ENCODE data around the gene FRYL. TPM values are rescaled to one million over a fixed set of nuclear protein-coding genes. Genes with fewer than 3 reads are reported as not detected.
"Not testable (repeated sequence)": the region's sequence is repeated elsewhere in the genome, so short reads cannot be mapped to it uniquely, and the experiment has no call there.

Gene FRYL
- total RNA-seq, 2 donors from 2014 or later = 71.7 TPM

DNA sequence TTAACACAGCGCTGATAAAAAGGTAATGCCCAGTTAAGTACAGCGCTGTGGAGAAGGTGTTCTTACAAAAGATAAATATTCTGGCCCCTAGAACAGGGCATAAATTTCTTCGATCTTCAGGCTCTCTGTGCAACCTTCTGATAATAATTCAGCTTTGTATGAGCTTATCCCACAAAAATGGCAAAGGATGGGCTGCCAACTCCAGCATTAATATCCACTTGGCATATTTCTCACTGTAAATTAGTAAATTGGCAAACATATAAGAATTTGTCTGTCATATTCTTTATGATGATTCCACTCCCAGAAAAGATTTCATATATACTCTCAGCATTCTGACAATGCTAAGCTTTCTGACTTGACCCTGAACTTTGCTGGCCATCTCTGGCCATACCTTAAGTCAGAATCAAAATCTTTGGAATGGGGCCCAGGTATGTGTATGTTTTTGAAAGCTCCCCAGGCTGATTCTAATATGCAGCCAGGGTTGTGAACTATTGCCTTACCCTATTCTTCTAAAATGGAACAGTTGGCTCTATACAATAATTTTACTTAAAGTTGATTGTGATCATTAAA, 134.8 kb downstream of the FRYL start:
- Mint-ChIP-seq H3K27ac (no peak overlapping the region), H3K4me1 (ENCODE audit: low read depth) (peaks cover 9% of the 10 kb centered on the region), H3K36me3 (ENCODE audit: insufficient read depth in 2 of 2) (no peaks in the 10 kb centered on the region), H3K4me3 (no peak overlapping the region), H3K27me3 (ENCODE audit: low read depth) (no peaks in the 10 kb centered on the region), H3K9me3 (no peaks in the 10 kb centered on the region)
- DNase-seq (no peak), ATAC-seq (replicated peaks in 1 of 2) (no peak)

- no peak overlapping the region for H3K4me3 Mint-ChIP-seq
- no peaks in the 10 kb centered on the region for H3K36me3 Mint-ChIP-seq (ENCODE audit: insufficient read depth in 2 of 2)
- no peaks in the 10 kb centered on the region for H3K27me3 Mint-ChIP-seq (ENCODE audit: low read depth)
- peaks cover 5% of the 10 kb centered on the region for H3K4me1 Mint-ChIP-seq (ENCODE audit: low read depth)
- ATAC-seq (replicated peaks in 1 of 2) = no peak
- DNase-seq = no peak
- no peak overlapping the region for H3K27ac Mint-ChIP-seq
- H3K9me3 Mint-ChIP-seq = no peaks in the 10 kb centered on the region
Measured at GRCh38 chr4:48642421-48643374, 137.4 kb downstream of the FRYL start.

- no peaks in the 10 kb centered on the region for H3K9me3 Mint-ChIP-seq
- H3K27me3 Mint-ChIP-seq (ENCODE audit: low read depth) = no peaks in the 10 kb centered on the region
- DNase-seq (no peak), ATAC-seq (replicated peaks in 1 of 2) (no peak)
- H3K4me3 Mint-ChIP-seq = no peak overlapping the region
- H3K4me1 Mint-ChIP-seq (ENCODE audit: low read depth) = peaks cover 5% of the 10 kb centered on the region
- no peaks in the 10 kb centered on the region for H3K36me3 Mint-ChIP-seq (ENCODE audit: insufficient read depth in 2 of 2)
- no peak overlapping the region for H3K27ac Mint-ChIP-seq
Measured at GRCh38 chr4:48641401-48641800, 138.7 kb downstream of the FRYL start.

- no peaks in the 10 kb centered on the region for H3K36me3 Mint-ChIP-seq (ENCODE audit: insufficient read depth in 2 of 2)
- H3K4me3 Mint-ChIP-seq = no peak overlapping the region
- H3K27ac Mint-ChIP-seq = no peak overlapping the region
- peaks cover 5% of the 10 kb centered on the region for H3K4me1 Mint-ChIP-seq (ENCODE audit: low read depth)
- no peaks in the 10 kb centered on the region for H3K27me3 Mint-ChIP-seq (ENCODE audit: low read depth)
- no peaks in the 10 kb centered on the region for H3K9me3 Mint-ChIP-seq
- no peak for DNase-seq
- no peak for ATAC-seq (replicated peaks in 1 of 2)
Measured at GRCh38 chr4:48640699-48641098, 139.4 kb downstream of the FRYL start.

DNA sequence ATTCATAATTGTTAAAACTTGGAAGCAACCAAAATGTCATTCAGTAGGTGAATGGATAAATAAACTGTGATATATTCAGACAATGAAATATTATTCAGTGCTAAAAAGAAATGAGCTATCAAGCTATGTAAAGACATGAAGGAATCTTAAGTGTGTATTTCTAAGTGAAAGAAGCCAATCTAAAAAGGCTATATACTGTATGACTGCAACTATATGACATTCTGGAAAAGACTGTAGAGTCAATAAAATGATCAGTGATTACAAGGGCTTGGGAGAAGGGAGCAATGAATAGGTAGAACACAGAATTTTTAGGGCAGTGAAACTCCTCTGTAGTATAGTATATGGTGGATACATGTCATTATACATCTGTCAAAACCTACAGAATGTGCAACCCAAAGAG, 139.9 kb downstream of the FRYL start:
- DNase-seq (no peak), ATAC-seq (replicated peaks in 1 of 2) (no peak)
- no peaks in the 10 kb centered on the region for H3K27me3 Mint-ChIP-seq (ENCODE audit: low read depth)
- peaks cover 5% of the 10 kb centered on the region for H3K4me1 Mint-ChIP-seq (ENCODE audit: low read depth)
- no peaks in the 10 kb centered on the region for H3K36me3 Mint-ChIP-seq (ENCODE audit: insufficient read depth in 2 of 2)
- no peaks in the 10 kb centered on the region for H3K9me3 Mint-ChIP-seq
- no peak overlapping the region for H3K27ac Mint-ChIP-seq
- H3K4me3 Mint-ChIP-seq = no peak overlapping the region

DNA sequence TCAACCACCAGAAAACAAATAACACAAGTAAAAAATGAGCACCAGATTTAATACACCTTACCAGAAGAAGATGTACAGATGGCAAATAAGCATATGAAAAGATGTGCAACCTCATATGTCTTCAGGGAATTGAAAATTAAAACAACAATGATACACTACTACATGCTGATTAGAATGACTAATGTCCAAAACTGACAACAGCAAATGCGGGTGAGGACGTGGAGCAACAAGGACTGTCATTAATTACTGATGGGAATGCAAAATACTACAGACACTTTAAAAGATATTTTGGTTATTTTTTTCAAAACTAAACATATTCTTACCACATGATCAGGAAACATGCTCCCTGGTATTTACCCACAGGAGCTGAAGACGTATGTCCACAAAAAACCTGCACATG, 140.3 kb downstream of the FRYL start:
- Mint-ChIP-seq H3K4me1 (ENCODE audit: low read depth) (peaks cover 5% of the 10 kb centered on the region), H3K9me3 (no peaks in the 10 kb centered on the region), H3K36me3 (ENCODE audit: insufficient read depth in 2 of 2) (no peaks in the 10 kb centered on the region), H3K27ac (peak overlapping the region; percentile 13), H3K4me3 (no peak overlapping the region), H3K27me3 (ENCODE audit: low read depth) (no peaks in the 10 kb centered on the region)
- no peak for ATAC-seq (replicated peaks in 1 of 2)
- no peak for DNase-seq

GRCh38 chr4:48638586-48638985, 141.5 kb downstream of the FRYL start:
- not testable (repeated sequence) for ATAC-seq (replicated peaks in 1 of 2); H3K9me3 Mint-ChIP-seq; H3K4me3 Mint-ChIP-seq; H3K27me3 Mint-ChIP-seq (ENCODE audit: low read depth); H3K36me3 Mint-ChIP-seq (ENCODE audit: insufficient read depth in 2 of 2); DNase-seq; H3K4me1 Mint-ChIP-seq (ENCODE audit: low read depth); H3K27ac Mint-ChIP-seq

DNA sequence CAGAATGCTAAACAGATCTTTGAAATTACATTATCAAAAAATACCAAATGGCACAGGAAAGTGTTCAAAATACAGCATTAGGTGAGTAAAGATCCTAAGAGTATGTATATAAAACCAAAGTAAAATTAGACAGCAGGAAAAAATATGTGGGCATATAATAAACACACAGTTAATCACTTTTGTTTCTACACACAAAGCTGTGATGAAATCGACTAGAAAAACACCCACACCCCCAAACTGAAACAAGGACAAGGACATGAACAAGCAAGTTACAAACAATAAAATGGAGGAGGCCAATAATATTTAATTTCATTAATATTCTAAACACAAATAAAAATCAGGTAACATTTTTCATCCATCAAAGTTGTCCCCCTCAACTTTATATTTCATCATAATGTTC, 143.2 kb downstream of the FRYL start:
- Mint-ChIP-seq H3K27me3 (ENCODE audit: low read depth) (no peaks in the 10 kb centered on the region), H3K4me3 (no peak overlapping the region), H3K27ac (no peak overlapping the region), H3K9me3 (no peaks in the 10 kb centered on the region), H3K4me1 (ENCODE audit: low read depth) (no peaks in the 10 kb centered on the region), H3K36me3 (ENCODE audit: insufficient read depth in 2 of 2) (no peaks in the 10 kb centered on the region)
- no peak for DNase-seq
- ATAC-seq (replicated peaks in 1 of 2) = no peak

- Mint-ChIP-seq H3K27me3 (ENCODE audit: low read depth) (no peaks in the 10 kb centered on the region), H3K4me1 (ENCODE audit: low read depth) (no peaks in the 10 kb centered on the region), H3K4me3 (no peak overlapping the region), H3K27ac (no peak overlapping the region), H3K36me3 (ENCODE audit: insufficient read depth in 2 of 2) (no peaks in the 10 kb centered on the region), H3K9me3 (no peaks in the 10 kb centered on the region)
- ATAC-seq (replicated peaks in 1 of 2) (no peak), DNase-seq (no peak)
Measured at GRCh38 chr4:48635980-48636379, 144.1 kb downstream of the FRYL start.

GRCh38 chr4:48635310-48635709, 144.8 kb downstream of the FRYL start:
- H3K27me3 Mint-ChIP-seq (ENCODE audit: low read depth) = no peaks in the 10 kb centered on the region
- H3K36me3 Mint-ChIP-seq (ENCODE audit: insufficient read depth in 2 of 2) = no peaks in the 10 kb centered on the region
- peak in 1 of 2 donors; percentile 5 for DNase-seq
- no peaks in the 10 kb centered on the region for H3K9me3 Mint-ChIP-seq
- no peak overlapping the region for H3K4me3 Mint-ChIP-seq
- no peaks in the 10 kb centered on the region for H3K4me1 Mint-ChIP-seq (ENCODE audit: low read depth)
- peak; percentile 76 to 84 for ATAC-seq (replicated peaks in 1 of 2)
- H3K27ac Mint-ChIP-seq = peak overlapping the region; percentile 20

GRCh38 chr4:48634688-48635308, 145.3 kb downstream of the FRYL start:
- H3K9me3 Mint-ChIP-seq = no peaks in the 10 kb centered on the region
- ATAC-seq (replicated peaks in 1 of 2) = no peak
- no peaks in the 10 kb centered on the region for H3K27me3 Mint-ChIP-seq (ENCODE audit: low read depth)

DNA sequence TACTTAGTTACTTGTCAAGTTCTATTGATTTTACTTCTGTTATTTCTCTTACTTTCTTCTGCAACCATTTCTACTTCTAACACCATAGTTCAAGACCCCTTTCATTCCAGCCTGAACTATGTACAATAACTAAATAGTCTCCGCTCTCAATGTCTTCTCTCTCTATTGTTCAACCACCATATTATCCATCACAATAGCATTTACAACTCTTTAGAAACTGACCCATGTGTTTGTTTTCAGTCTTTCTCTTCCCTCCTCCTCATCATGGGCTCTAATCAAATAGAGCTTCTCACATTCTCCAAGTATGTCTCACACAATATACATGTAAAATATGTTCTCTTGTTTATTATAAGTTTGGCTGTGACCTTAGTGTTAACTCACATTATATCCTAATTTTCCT, 146.4 kb downstream of the FRYL start:
- H3K27ac Mint-ChIP-seq = no peak overlapping the region
- no peak for DNase-seq
- H3K4me3 Mint-ChIP-seq = no peak overlapping the region
- ATAC-seq (replicated peaks in 1 of 2) = no peak
- H3K27me3 Mint-ChIP-seq (ENCODE audit: low read depth) = no peaks in the 10 kb centered on the region
- no peaks in the 10 kb centered on the region for H3K4me1 Mint-ChIP-seq (ENCODE audit: low read depth)
- H3K36me3 Mint-ChIP-seq (ENCODE audit: insufficient read depth in 2 of 2) = no peaks in the 10 kb centered on the region
- H3K9me3 Mint-ChIP-seq = no peaks in the 10 kb centered on the region

More at GRCh38 chr4:48634688-48635308, 145.3 kb downstream of the FRYL start:
- Mint-ChIP-seq H3K27ac (no peak overlapping the region), H3K4me1 (ENCODE audit: low read depth) (no peaks in the 10 kb centered on the region), H3K4me3 (no peak overlapping the region), H3K36me3 (ENCODE audit: insufficient read depth in 2 of 2) (no peaks in the 10 kb centered on the region)
- no peak for DNase-seq

GRCh38 chr4:48629458-48629857, 150.6 kb downstream of the FRYL start:
- Mint-ChIP-seq H3K4me1 (ENCODE audit: low read depth) (no peaks in the 10 kb centered on the region), H3K27ac (no peak overlapping the region), H3K27me3 (ENCODE audit: low read depth) (no peaks in the 10 kb centered on the region), H3K36me3 (ENCODE audit: insufficient read depth in 2 of 2) (no peaks in the 10 kb centered on the region), H3K4me3 (no peak overlapping the region), H3K9me3 (no peaks in the 10 kb centered on the region)
- ATAC-seq (replicated peaks in 1 of 2) (no peak), DNase-seq (no peak)
